PFSK-1 (cell line): Measurements from ENCODE around the gene ATXN7L1.

Experiments
- FOXP2 ChIP-seq: optimal IDR thresholded peaks from 2 replicates; pipeline ENCODE3; 2011; ENCODE audit warnings: borderline replicate concordance, control low read depth, inconsistent platforms; ENCODE audit not compliant: insufficient read depth; ENCODE audit errors: extremely low read length, extremely low read depth
- POLR2AphosphoS5 ChIP-seq: IDR thresholded peaks from 2 replicates; pipeline ENCODE4 v1.6.1; 2012; ENCODE audit warnings: low read depth, mild to moderate bottlenecking, control low read depth, low read length, moderate library complexity
- REST ChIP-seq, 2 experiments: IDR thresholded peaks; 2 replicates each; pipeline versions ENCODE4 v1.6.1 to v1.8.0; 2011 to 2012; ENCODE audit warnings: low read depth in 2 of 2, low read length in 2 of 2, control low read depth in 1 of 2, inconsistent platforms in 1 of 2, mild to moderate bottlenecking in 1 of 2, moderate library complexity in 1 of 2; ENCODE audit not compliant: insufficient read depth in 1 of 2
- SIN3A ChIP-seq: IDR thresholded peaks from 2 replicates; pipeline ENCODE4 v1.6.1; 2012; ENCODE audit warnings: mild to moderate bottlenecking, low read length, moderate library complexity, borderline replicate concordance; ENCODE audit not compliant: insufficient read depth
- TAF1 ChIP-seq: IDR thresholded peaks from 2 replicates; pipeline ENCODE4 v1.6.1; 2012; ENCODE audit warnings: low read length, control low read depth, borderline replicate concordance; ENCODE audit not compliant: insufficient read depth

- TF ChIP-seq TAF1 (no peak), REST (IDR thresholded peaks at IDR 0.05; ENCODE audit: insufficient read depth in 1 of 2, low read depth in 2 of 2, low read length in 2 of 2) (no peak), POLR2AphosphoS5 (no peak), SIN3A (no peak), FOXP2 (no peak)
These were observed 107.4 kb downstream of the ATXN7L1 start for GRCh38 chr7:105768898-105769507.
